Activated CD8-positive, alpha-beta T cell treated with anti-CD3 and anti-CD28 coated beads for 36 hours (primary cell): ENCODE results near the gene VTCN1. TPM values are rescaled to one million over a fixed set of nuclear protein-coding genes. Genes with fewer than 3 reads are reported as not detected.

Source experiments
- ATAC-seq: fragments of 200-7000 bp; cut with Tn5 transposase; one replicate; pipeline ENCODE4 v1.10.0; 2021; ENCODE audit warnings: mild to moderate bottlenecking, moderate library complexity
- CTCF ChIA-PET: fragments of 350-600 bp; sonication (Branson Sonifier 250); formaldehyde crosslinking; loops from one replicate; lab custom pipeline; 2021; ENCODE audit warnings: antibody characterized with exemption; lab: Charles Lee
- POLR2A ChIA-PET: fragments of 350-600 bp; sonication (Branson Sonifier 250); formaldehyde crosslinking; loops from one replicate; lab custom pipeline; 2021; ENCODE audit warnings: antibody characterized with exemption; lab: Charles Lee
- DNase-seq: peaks from one replicate; pipeline ENCODE4 v3.0.0-alpha.2; 2020
- H3K27ac Mint-ChIP-seq: one replicate; pipeline ENCODE4 v1.8.0; 2021; ENCODE audit warnings: mild to moderate bottlenecking, mixed read lengths
- H3K27me3 Mint-ChIP-seq: one replicate; pipeline ENCODE4 v1.8.0; 2021; ENCODE audit warnings: mixed read lengths
- H3K36me3 Mint-ChIP-seq: one replicate; pipeline ENCODE4 v1.8.0; 2021; ENCODE audit warnings: low read depth, mixed read lengths
- H3K4me1 Mint-ChIP-seq: one replicate; pipeline ENCODE4 v1.8.0; 2021; ENCODE audit warnings: low read depth, mixed read lengths
- H3K4me3 Mint-ChIP-seq: one replicate; pipeline ENCODE4 v1.8.0; 2021; ENCODE audit warnings: mild to moderate bottlenecking, moderate library complexity, mixed read lengths
- H3K9me3 Mint-ChIP-seq: one replicate; pipeline ENCODE4 v1.8.0; 2021; ENCODE audit warnings: mixed read lengths
- intact Hi-C: fragments of 100-400 bp; cut with micrococcal nuclease; formaldehyde crosslinking; loops from one replicate; pipeline ENCODE4 v1.10.0; 2022
- total RNA-seq, 2 experiments: library from RNA; stranded (reverse); gene quantifications; one replicate each; pipeline ENCODE4 v1.2.3, GENCODE V29; 2021
- TF ChIP-seq, protein P1 (sequence below): fragments of 200-600 bp; IDR thresholded peaks from one replicate; pipeline ENCODE4 v1.8.0; 2022; ENCODE audit warnings: antibody characterized with exemption, mild to moderate bottlenecking

VTCN1 gene
- total RNA-seq, 2 experiments from 2014 or later = not detected

DNA sequence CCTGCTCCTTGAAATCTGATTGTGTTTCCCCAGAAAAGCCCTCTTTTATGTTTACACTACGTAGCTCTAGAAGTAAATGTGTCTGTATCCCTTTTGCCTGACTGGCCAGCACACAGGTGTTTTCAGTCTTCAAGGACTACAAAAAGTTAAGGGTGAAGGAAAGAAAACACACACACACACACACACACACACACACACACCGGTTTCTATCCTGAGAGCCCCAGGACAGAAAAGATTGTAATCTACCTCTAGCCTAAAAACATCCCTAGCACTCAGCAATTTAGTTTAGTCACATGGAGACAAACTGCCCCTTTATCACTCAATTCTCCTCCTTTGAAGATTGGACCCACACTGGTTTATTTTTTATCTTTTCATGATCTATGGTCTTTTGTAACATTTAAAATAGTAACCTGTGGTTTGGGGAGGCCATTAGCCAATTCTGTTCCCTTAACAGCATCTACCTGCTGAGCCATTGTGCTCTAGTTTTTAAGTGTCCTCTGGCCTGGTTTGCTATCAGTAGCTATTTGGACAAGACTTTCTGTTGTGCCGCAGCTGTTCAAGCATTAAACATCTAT, 73.4 kb downstream of the VTCN1 start:
- DNase-seq = no peak
- TF ChIP-seq, protein P1, sequence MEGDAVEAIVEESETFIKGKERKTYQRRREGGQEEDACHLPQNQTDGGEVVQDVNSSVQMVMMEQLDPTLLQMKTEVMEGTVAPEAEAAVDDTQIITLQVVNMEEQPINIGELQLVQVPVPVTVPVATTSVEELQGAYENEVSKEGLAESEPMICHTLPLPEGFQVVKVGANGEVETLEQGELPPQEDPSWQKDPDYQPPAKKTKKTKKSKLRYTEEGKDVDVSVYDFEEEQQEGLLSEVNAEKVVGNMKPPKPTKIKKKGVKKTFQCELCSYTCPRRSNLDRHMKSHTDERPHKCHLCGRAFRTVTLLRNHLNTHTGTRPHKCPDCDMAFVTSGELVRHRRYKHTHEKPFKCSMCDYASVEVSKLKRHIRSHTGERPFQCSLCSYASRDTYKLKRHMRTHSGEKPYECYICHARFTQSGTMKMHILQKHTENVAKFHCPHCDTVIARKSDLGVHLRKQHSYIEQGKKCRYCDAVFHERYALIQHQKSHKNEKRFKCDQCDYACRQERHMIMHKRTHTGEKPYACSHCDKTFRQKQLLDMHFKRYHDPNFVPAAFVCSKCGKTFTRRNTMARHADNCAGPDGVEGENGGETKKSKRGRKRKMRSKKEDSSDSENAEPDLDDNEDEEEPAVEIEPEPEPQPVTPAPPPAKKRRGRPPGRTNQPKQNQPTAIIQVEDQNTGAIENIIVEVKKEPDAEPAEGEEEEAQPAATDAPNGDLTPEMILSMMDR = no peak
- no peak overlapping the region for H3K4me3 Mint-ChIP-seq
- ChIA-PET POLR2A (no interaction called here), CTCF (interaction anchor here (1.1 kb wide), 2 partner anchors 8 to 11 kb away, joined by 4 to 5 read pairs; no protein-coding TSS in a partner anchor)
- ATAC-seq = no peak
- H3K27ac Mint-ChIP-seq = no peak overlapping the region
- H3K36me3 Mint-ChIP-seq = no peaks in the 10 kb centered on the region
- intact Hi-C loops = no loop called here
- no peaks in the 10 kb centered on the region for H3K4me1 Mint-ChIP-seq
- peaks cover 7% of the 10 kb centered on the region for H3K27me3 Mint-ChIP-seq
- H3K9me3 Mint-ChIP-seq = no peaks in the 10 kb centered on the region

DNA sequence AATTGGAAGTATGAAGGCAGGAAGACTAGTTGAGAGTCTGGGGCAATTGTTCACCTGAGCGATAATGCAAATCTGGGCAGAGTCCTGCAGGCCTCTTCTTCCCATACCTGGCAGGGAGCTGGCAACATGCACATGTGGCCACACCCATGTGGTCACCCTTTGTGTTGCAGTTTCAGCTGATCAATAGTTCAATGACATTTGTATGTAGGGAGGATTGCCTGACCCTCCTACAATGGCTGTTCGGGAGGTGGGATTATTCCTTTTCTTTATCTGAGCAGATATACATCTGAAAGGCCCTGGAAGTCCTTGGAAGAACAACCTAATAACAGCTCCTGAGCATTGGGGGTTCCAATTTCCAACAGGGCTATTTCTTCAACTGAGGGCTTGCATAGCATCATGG, 74.0 kb downstream of the VTCN1 start:
- Mint-ChIP-seq H3K36me3 (no peaks in the 10 kb centered on the region), H3K27ac (no peak overlapping the region), H3K4me1 (no peaks in the 10 kb centered on the region), H3K9me3 (no peaks in the 10 kb centered on the region), H3K4me3 (no peak overlapping the region), H3K27me3 (peaks cover 7% of the 10 kb centered on the region)
- ChIA-PET CTCF (no interaction called here), POLR2A (no interaction called here)
- DNase-seq (no peak), ATAC-seq (no peak)
- intact Hi-C loops = no loop called here
- TF ChIP-seq, protein P1 = no peak

DNA sequence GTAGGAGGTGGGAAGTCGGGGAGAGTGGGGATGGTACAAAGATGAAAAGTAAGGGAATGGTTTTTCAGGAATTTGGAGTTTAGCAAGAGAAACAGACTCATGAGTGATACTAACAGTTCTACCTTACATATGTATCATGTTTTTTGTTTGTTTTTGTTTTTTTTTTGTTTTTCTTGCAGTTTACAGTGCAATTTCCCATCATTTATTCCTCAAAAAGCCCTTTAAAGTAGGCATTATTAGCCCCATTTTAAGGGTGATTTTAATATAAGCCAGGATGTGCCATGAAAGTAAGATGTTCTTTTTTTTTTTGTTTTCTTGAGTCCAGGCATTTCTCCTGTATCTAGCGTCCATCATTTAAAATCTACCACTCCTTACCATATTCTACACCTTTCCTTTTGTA, 75.4 kb downstream of the VTCN1 start:
- Mint-ChIP-seq H3K36me3 (no peaks in the 10 kb centered on the region), H3K4me3 (no peak overlapping the region), H3K4me1 (no peaks in the 10 kb centered on the region), H3K27ac (no peak overlapping the region), H3K9me3 (no peaks in the 10 kb centered on the region), H3K27me3 (peaks cover 7% of the 10 kb centered on the region)
- CTCF ChIA-PET = interaction anchor here (1.1 kb wide), 1 partner anchor 11 kb away, joined by 3 read pairs; no protein-coding TSS in a partner anchor
- ATAC-seq (no peak), DNase-seq (no peak)
- TF ChIP-seq, protein P1 = no peak
- POLR2A ChIA-PET = no interaction called here
- intact Hi-C loops = no loop called here

DNA sequence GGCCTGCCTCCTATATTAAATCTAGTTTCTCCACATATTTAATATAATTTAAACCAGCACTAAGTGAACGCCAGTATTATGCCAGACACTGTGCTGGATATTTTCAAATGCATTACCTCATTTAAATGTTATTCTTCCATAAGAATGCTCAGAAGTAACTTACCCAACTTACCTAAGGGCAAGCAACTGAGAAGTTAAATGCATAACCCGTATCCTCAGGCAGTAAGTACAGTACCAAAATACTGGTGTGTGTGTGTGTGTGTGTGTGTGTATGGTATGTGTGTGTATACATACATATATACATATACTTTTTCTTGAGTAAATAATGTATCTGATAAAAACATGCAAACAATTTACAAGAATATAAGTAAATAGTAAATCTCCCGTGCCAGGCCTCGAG, 80.2 kb downstream of the VTCN1 start:
- Mint-ChIP-seq H3K27ac (no peak overlapping the region), H3K36me3 (no peaks in the 10 kb centered on the region), H3K4me3 (no peak overlapping the region), H3K27me3 (peaks cover 6% of the 10 kb centered on the region), H3K9me3 (no peaks in the 10 kb centered on the region), H3K4me1 (no peaks in the 10 kb centered on the region)
- DNase-seq (no peak), ATAC-seq (no peak)
- CTCF ChIA-PET = no interaction called here
- POLR2A ChIA-PET = no interaction called here
- intact Hi-C loops = no loop called here
- TF ChIP-seq, protein P1 = no peak

DNA sequence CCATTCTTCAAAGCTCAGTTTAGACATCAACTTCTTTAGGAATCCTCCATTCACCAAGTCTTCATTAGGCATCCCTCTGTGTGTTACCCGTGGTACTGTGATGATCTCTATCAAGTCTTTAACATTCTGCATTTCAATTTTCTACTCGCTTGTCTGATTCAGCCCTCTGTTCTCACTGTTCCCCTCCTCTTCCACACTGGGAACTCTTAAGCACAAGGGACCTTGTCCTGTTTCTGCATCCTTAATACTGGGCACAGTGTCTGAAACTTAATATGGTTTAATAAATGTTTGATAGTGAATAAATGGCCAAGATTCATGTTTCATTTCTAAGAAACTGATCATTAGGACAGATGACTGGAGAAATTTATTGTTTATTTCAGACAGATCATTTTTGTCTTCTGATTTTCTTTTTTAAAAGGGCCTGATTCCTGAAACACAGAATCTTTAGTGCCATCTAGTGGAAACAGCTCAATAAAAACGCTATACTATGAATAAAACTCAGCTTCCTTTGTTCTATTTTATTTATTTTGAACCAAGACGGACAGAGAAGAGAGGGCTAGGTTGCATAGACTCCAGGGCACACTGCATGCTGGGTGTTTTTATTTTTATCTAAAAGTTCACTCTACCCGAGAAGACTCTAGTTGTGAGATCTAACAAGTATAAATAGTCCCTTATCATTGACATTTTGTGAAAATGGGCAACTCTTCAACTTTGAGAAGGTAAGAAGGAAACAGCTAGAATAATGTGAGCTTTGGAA, 82.2 kb downstream of the VTCN1 start:
- DNase-seq (no peak), ATAC-seq (no peak)
- intact Hi-C loops = loop anchor here (5.0 kb wide), 1 partner anchor 66 kb away; the partner anchor contains the start of gene TTF2
- ChIA-PET CTCF (interaction anchor here (0.7 to 2.7 kb wide), 37 partner anchors 9 to 627 kb away, joined by 3 to 41 read pairs (median 4); partner anchors contain the start of gene TTF2), POLR2A (interaction anchor here (0.6 to 1.1 kb wide), 5 partner anchors 58 to 341 kb away, joined by 3 to 4 read pairs (median 3); partner anchors contain the start of genes PTGFRN and TTF2)
- H3K36me3 Mint-ChIP-seq = no peaks in the 10 kb centered on the region
- no peak overlapping the region for H3K4me3 Mint-ChIP-seq
- no peaks in the 10 kb centered on the region for H3K9me3 Mint-ChIP-seq
- peaks cover 3% of the 10 kb centered on the region for H3K27me3 Mint-ChIP-seq
- H3K4me1 Mint-ChIP-seq = no peaks in the 10 kb centered on the region
- TF ChIP-seq, protein P1 = peak; percentile 64
- H3K27ac Mint-ChIP-seq = no peak overlapping the region
